Endothelial cell of umbilical vein (primary cell): ENCODE results near the gene STK39. TPM values are rescaled to one million over a fixed set of nuclear protein-coding genes. Genes with fewer than 3 reads are reported as not detected.

ENCODE experiments used
- BruUV-seq: library from RNA; stranded (reverse); fragments of 400-500 nt; replicated peaks from 2 replicates; lab custom pipeline; 2021; lab: Mats Ljungman, UMichigan
- CTCF ChIA-PET: fragments of 300-600, 350-600 bp; sonication (Branson Sonifier 250); formaldehyde crosslinking; loops from one replicate; lab custom pipeline; 2021; ENCODE audit warnings: antibody characterized with exemption, inconsistent platforms; lab: Charles Lee
- POLR2A ChIA-PET: fragments of 300-600, 350-600 bp; sonication (Branson Sonifier 250); formaldehyde crosslinking; loops from one replicate; lab custom pipeline; 2021; ENCODE audit warnings: antibody characterized with exemption, inconsistent platforms; lab: Charles Lee
- DNase-seq: peaks from one replicate; pipeline ENCODE4 v3.0.0-alpha.2; 2011; ENCODE audit warnings: low read depth, low spot score
- FAIRE-seq: peaks from 2 replicates; lab custom pipeline; 2011; peaks lifted over from hg19 to GRCh38; lab: Jason Lieb, UNC
- H2AFZ ChIP-seq: 2 replicates; pipeline ENCODE4 v1.6.0; 2012; ENCODE audit warnings: low read depth, low read length, control low read depth, inconsistent platforms
- H3K27ac ChIP-seq: 2 replicates; pipeline ENCODE4 v1.5.1; 2011; ENCODE audit warnings: low read depth, mild to moderate bottlenecking, control low read depth, low read length, moderate library complexity; ENCODE audit not compliant: insufficient read depth
- H3K27me3 ChIP-seq, 2 experiments: 2 replicates each; pipeline versions ENCODE4 v1.6.0 to v1.6.1; 2011; ENCODE audit warnings: low read length in 2 of 2, mixed read lengths in 1 of 2; ENCODE audit not compliant: control insufficient read depth in 2 of 2, insufficient read depth in 2 of 2
- H3K36me3 ChIP-seq, 2 experiments: 2 replicates in 1 of 2; 3 replicates in 1 of 2; pipeline ENCODE4 v1.5.1; 2011; ENCODE audit warnings: low read length in 2 of 2, mild to moderate bottlenecking in 1 of 2, moderate library complexity in 1 of 2; ENCODE audit not compliant: control insufficient read depth in 2 of 2, insufficient read depth in 2 of 2; ENCODE audit errors: extremely low read depth in 1 of 2
- H3K4me1 ChIP-seq: 3 replicates; pipeline ENCODE4 v1.5.1; 2011; ENCODE audit warnings: mild to moderate bottlenecking, low read length; ENCODE audit not compliant: control insufficient read depth, insufficient read depth; ENCODE audit errors: extremely low read depth
- H3K4me2 ChIP-seq: 2 replicates; pipeline ENCODE4 v1.6.1; 2011; ENCODE audit warnings: low read length, control low read depth, mixed read lengths; ENCODE audit not compliant: insufficient read depth
- H3K4me3 ChIP-seq, 3 experiments: fragments of 200-600 bp in 1 of 3; sonication (generic), shearing (Covaris generic) in 1 of 3; replicated peaks in 1 of 3; 2 replicates each; pipeline ENCODE4 v1.5.1; 2011 to 2016; ENCODE audit warnings: control low read depth in 3 of 3, low read length in 3 of 3, mild to moderate bottlenecking in 2 of 3, inconsistent platforms in 1 of 3, low read depth in 1 of 3, moderate library complexity in 1 of 3; ENCODE audit not compliant: insufficient read depth in 1 of 3
- H3K79me2 ChIP-seq: 2 replicates; pipeline ENCODE4 v1.6.0; 2012; ENCODE audit warnings: low read length, inconsistent platforms; ENCODE audit not compliant: control insufficient read depth, insufficient read depth
- H3K9ac ChIP-seq: replicated peaks from 2 replicates; pipeline ENCODE3; 2011; ENCODE audit warnings: low read length, control low read depth; ENCODE audit not compliant: insufficient read depth; ENCODE audit errors: extremely low read depth
- H3K9me1 ChIP-seq: replicated peaks from 3 replicates; pipeline ENCODE4 v1.6.0; 2011; ENCODE audit warnings: mild to moderate bottlenecking, low read length; ENCODE audit not compliant: control insufficient read depth, insufficient read depth; ENCODE audit errors: extremely low read depth
- H3K9me3 ChIP-seq: replicated peaks from 2 replicates; pipeline ENCODE4 v1.5.1; 2012; ENCODE audit warnings: low read length, inconsistent platforms; ENCODE audit not compliant: control insufficient read depth, insufficient read depth
- H4K20me1 ChIP-seq: replicated peaks from 2 replicates; pipeline ENCODE3; 2011; ENCODE audit warnings: mild to moderate bottlenecking, low read length; ENCODE audit not compliant: control insufficient read depth, insufficient read depth; ENCODE audit errors: extremely low read depth
- EZH2 ChIP-seq: IDR thresholded peaks from 2 replicates; pipeline ENCODE4 v1.6.1; 2012; ENCODE audit warnings: borderline replicate concordance, low read depth, mild to moderate bottlenecking, moderate library complexity, low read length, inconsistent platforms; ENCODE audit not compliant: severe bottlenecking
- FOS ChIP-seq: IDR thresholded peaks from 2 replicates; pipeline ENCODE4 v1.6.1; 2011; ENCODE audit warnings: mild to moderate bottlenecking, low read length, moderate library complexity, borderline replicate concordance; ENCODE audit not compliant: insufficient read depth
- GATA2 ChIP-seq: IDR thresholded peaks from 2 replicates; pipeline ENCODE4 v1.7.0; 2011; ENCODE audit warnings: low read depth, mild to moderate bottlenecking, moderate library complexity, mixed read lengths, low read length; ENCODE audit not compliant: insufficient read length, insufficient read depth
- JUN ChIP-seq: IDR thresholded peaks from 2 replicates; pipeline ENCODE4 v1.6.1; 2011; ENCODE audit warnings: borderline replicate concordance, low read depth; ENCODE audit not compliant: insufficient read length, insufficient read depth
- MYC ChIP-seq: IDR thresholded peaks from one replicate; pipeline ENCODE4 v1.6.1; 2011; ENCODE audit warnings: mild to moderate bottlenecking, low read depth, low read length
- POLR2A ChIP-seq: IDR thresholded peaks from 2 replicates; pipeline ENCODE4 v1.6.1; 2012; ENCODE audit warnings: low read depth, mild to moderate bottlenecking, control low read depth, low read length
- POLR2AphosphoS5 ChIP-seq: IDR thresholded peaks from 2 replicates; pipeline ENCODE4 v1.6.1; 2012; ENCODE audit warnings: low read depth, mild to moderate bottlenecking, control low read depth, low read length, moderate library complexity; ENCODE audit not compliant: insufficient read depth
- dilution Hi-C: fragments of 300-500 bp; cut with MboI; formaldehyde crosslinking; loops from one replicate; pipeline ENCODE4 v1.15.0; 2019; ENCODE audit warnings: low sequenced_read_pairs; ENCODE audit not compliant: extremely low pct_ligation_motif_present
- intact Hi-C: fragments of 100-400 bp; cut with micrococcal nuclease; formaldehyde crosslinking; loops from one replicate; pipeline ENCODE4 v1.10.0; 2022
- polyA plus RNA-seq, 4 experiments: library from polyadenylated mRNA; depleted of rRNA in 3 of 4; stranded (reverse) in 3 of 4; unstranded in 1 of 4; fragments of >200 nt; gene quantifications; 2 replicates each; pipeline versions ENCODE4 v1.2.1 to v1.2.3, GENCODE V29; 2011 to 2012; ENCODE audit warnings: missing spikeins in 1 of 4
- total RNA-seq: library from RNA; stranded (reverse); gene quantifications from 2 replicates; pipeline ENCODE4 v1.2.3, GENCODE V29; 2021
- TF ChIP-seq, protein P1 (sequence below), 2 donors: IDR thresholded peaks; 1 replicate in 1 of 2; 2 replicates in 1 of 2; pipeline ENCODE4 v1.5.1; 2011; ENCODE audit warnings: low read length in 2 of 2, mild to moderate bottlenecking in 2 of 2, moderate library complexity in 2 of 2, control low read depth in 1 of 2, inconsistent platforms in 1 of 2, low read depth in 1 of 2; ENCODE audit not compliant: insufficient read depth in 1 of 2; ENCODE audit errors: extremely low read depth in 1 of 2
- TF ChIP-seq, protein P2 (sequence below): IDR thresholded peaks from 2 replicates; pipeline ENCODE4 v1.6.1; 2011; ENCODE audit not compliant: insufficient read depth, insufficient read length

The STK39 gene
- total and polyA plus RNA-seq, 2 donors (not counting 3 experiments of a cell fraction or from before 2014, with no cell fraction given): 4.6 to 13.1 TPM

DNA sequence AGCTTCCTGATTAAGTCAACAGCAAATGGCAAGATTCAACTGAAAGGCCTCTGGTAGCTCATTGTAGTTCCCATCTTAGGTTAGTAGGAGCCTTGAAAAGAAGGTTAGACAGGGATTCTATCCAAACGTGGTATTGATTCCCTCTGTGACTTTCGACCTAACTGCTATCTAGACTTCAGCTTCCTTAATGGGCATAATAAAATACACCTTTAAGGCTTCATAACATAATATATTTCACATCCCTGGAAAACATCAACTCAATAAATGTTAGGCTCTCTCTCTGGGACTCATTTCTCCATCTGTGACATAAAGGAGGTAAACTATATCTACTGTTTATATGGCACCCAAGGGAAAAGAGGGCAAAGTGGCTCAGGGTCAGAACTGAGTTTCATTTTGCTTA, 60.9 kb downstream of the STK39 start:
- Histone ChIP-seq H3K4me2 (no peak overlapping the region), H3K9me3 (no peaks in the 10 kb centered on the region), H3K9me1 (no peaks in the 10 kb centered on the region), H3K9ac (no peak overlapping the region), H3K27ac (no peak overlapping the region), H3K36me3 (no peaks in the 10 kb centered on the region), H2AFZ (no peak overlapping the region), H3K27me3 (no peaks in the 10 kb centered on the region), H3K79me2 (peaks cover 16% of the 10 kb centered on the region), H4K20me1 (no peaks in the 10 kb centered on the region), H3K4me3 (no peak overlapping the region), H3K4me1 (peaks cover 25% of the 10 kb centered on the region)
- CTCF ChIA-PET: no interaction called here
- no peak for TF ChIP-seq POLR2A
- no peak for TF ChIP-seq EZH2
- TF ChIP-seq MYC: no peak
- no peak for TF ChIP-seq JUN
- TF ChIP-seq, protein P1, sequence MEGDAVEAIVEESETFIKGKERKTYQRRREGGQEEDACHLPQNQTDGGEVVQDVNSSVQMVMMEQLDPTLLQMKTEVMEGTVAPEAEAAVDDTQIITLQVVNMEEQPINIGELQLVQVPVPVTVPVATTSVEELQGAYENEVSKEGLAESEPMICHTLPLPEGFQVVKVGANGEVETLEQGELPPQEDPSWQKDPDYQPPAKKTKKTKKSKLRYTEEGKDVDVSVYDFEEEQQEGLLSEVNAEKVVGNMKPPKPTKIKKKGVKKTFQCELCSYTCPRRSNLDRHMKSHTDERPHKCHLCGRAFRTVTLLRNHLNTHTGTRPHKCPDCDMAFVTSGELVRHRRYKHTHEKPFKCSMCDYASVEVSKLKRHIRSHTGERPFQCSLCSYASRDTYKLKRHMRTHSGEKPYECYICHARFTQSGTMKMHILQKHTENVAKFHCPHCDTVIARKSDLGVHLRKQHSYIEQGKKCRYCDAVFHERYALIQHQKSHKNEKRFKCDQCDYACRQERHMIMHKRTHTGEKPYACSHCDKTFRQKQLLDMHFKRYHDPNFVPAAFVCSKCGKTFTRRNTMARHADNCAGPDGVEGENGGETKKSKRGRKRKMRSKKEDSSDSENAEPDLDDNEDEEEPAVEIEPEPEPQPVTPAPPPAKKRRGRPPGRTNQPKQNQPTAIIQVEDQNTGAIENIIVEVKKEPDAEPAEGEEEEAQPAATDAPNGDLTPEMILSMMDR (IDR thresholded peaks at IDR 0.05; ENCODE audit: extremely low read depth in 1 of 2, insufficient read depth in 1 of 2, low read depth in 1 of 2, low read length in 2 of 2): no peak
- TF ChIP-seq GATA2: no peak
- TF ChIP-seq, protein P2, sequence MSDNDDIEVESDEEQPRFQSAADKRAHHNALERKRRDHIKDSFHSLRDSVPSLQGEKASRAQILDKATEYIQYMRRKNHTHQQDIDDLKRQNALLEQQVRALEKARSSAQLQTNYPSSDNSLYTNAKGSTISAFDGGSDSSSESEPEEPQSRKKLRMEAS: no peak
- no peak for TF ChIP-seq FOS
- TF ChIP-seq POLR2AphosphoS5: no peak
- intact Hi-C loops: no loop called here
- no peak for DNase-seq
- dilution Hi-C loops: no loop called here
- no peak for FAIRE-seq
- BruUV-seq: no TSS peak
- POLR2A ChIA-PET: no interaction called here
